T-helper 9 cell (primary cell): ENCODE data around the gene MSX1.

Source experiments
- DNase-seq: peaks from one replicate; pipeline ENCODE4 v3.0.0-alpha.2; 2020

The MSX1 gene

GRCh38 chr4:4858527-4859324, 739 bp upstream of the MSX1 start:
- DNase-seq = no peak

GRCh38 chr4:4859799-4860599, 534 bp downstream of the MSX1 start:
- DNase-seq = no peak

GRCh38 chr4:4860600-4861389, 1.3 kb downstream of the MSX1 start:
- DNase-seq = no peak

GRCh38 chr4:4861390-4862018, 2.0 kb downstream of the MSX1 start:
- DNase-seq = no peak

GRCh38 chr4:4862071-4862551, 2.6 kb downstream of the MSX1 start:
- no peak for DNase-seq

- no peak for DNase-seq
Observed at GRCh38 chr4:4862665-4863482, 3.4 kb downstream of the MSX1 start.

GRCh38 chr4:4864443-4864939, 5.0 kb downstream of the MSX1 start:
- no peak for DNase-seq

GRCh38 chr4:4864940-4865704, 5.7 kb downstream of the MSX1 start:
- DNase-seq = no peak

- DNase-seq = no peak
Observed at GRCh38 chr4:4865705-4866123, 6.2 kb downstream of the MSX1 start.

- DNase-seq = no peak
Observed at GRCh38 chr4:4866124-4866865, 6.8 kb downstream of the MSX1 start.

GRCh38 chr4:4866866-4867374, 7.5 kb downstream of the MSX1 start:
- DNase-seq = no peak

- no peak for DNase-seq
Observed at GRCh38 chr4:4867375-4868039, 8.0 kb downstream of the MSX1 start.

- DNase-seq = no peak
Observed at GRCh38 chr4:4868040-4868757, 8.7 kb downstream of the MSX1 start.

GRCh38 chr4:4868758-4869723, 9.6 kb downstream of the MSX1 start:
- no peak for DNase-seq

- no peak for DNase-seq
Observed at GRCh38 chr4:4869731-4870571, 10.5 kb downstream of the MSX1 start.

- DNase-seq = no peak
Observed at GRCh38 chr4:4870576-4871241, 11.2 kb downstream of the MSX1 start.
